T follicular helper cell (primary cell): Measurements from ENCODE around the gene IRGQ.
A peak's percentile ranks its signal among the peaks of the same experiment; 100 is the strongest.
"Not testable (repeated sequence)": the region's sequence is repeated elsewhere in the genome, so short reads cannot be mapped to it uniquely, and the experiment has no call there.

ENCODE experiments used
- DNase-seq: peaks from one replicate; pipeline ENCODE4 v3.0.0-alpha.2; 2020; ENCODE audit warnings: low read depth

Gene IRGQ

GRCh38 chr19:43623889-43624670 is 28.1 kb upstream of the IRGQ start:
- no peak for DNase-seq

- DNase-seq: no peak
Observed at GRCh38 chr19:43622956-43623355, 27.0 kb upstream of the IRGQ start.

GRCh38 chr19:43622070-43622469 is 26.1 kb upstream of the IRGQ start:
- DNase-seq: no peak

GRCh38 chr19:43620061-43621001 is 24.4 kb upstream of the IRGQ start:
- DNase-seq: peak; percentile 74

- DNase-seq: peak; percentile 77
Observed at GRCh38 chr19:43619262-43620060, 23.5 kb upstream of the IRGQ start, which contains the start of gene ZNF428. Gene ZNF428, minus strand, starts transcription at chr19:43619629. Its CDS starts 5,325 bp downstream, at chr19:43614304.

- DNase-seq: no peak
Observed at GRCh38 chr19:43618921-43619261, 23.0 kb upstream of the IRGQ start.

- DNase-seq: no peak
Observed at GRCh38 chr19:43616954-43617353, 21.0 kb upstream of the IRGQ start.

GRCh38 chr19:43616306-43616705 is 20.4 kb upstream of the IRGQ start:
- no peak for DNase-seq

- no peak for DNase-seq
Observed at GRCh38 chr19:43612374-43612773, 16.4 kb upstream of the IRGQ start.

- DNase-seq: no peak
Observed at GRCh38 chr19:43611788-43612187, 15.9 kb upstream of the IRGQ start, which contains the start of gene SRRM5. Gene SRRM5, plus strand, starts transcription at chr19:43612088. Its CDS starts 34 bp downstream, at chr19:43612122.

GRCh38 chr19:43610493-43610892 is 14.6 kb upstream of the IRGQ start:
- no peak for DNase-seq

GRCh38 chr19:43609872-43610271 is 13.9 kb upstream of the IRGQ start:
- DNase-seq: no peak

GRCh38 chr19:43607238-43608205 is 11.6 kb upstream of the IRGQ start:
- DNase-seq: no peak

GRCh38 chr19:43606569-43607229 is 10.8 kb upstream of the IRGQ start:
- no peak for DNase-seq

GRCh38 chr19:43605875-43606568 is 10.1 kb upstream of the IRGQ start:
- DNase-seq: no peak

GRCh38 chr19:43600326-43600725 is 4.4 kb upstream of the IRGQ start:
- DNase-seq: not testable (repeated sequence)

GRCh38 chr19:43599635-43600295 is 3.8 kb upstream of the IRGQ start:
- no peak for DNase-seq

GRCh38 chr19:43598445-43599240 is 2.7 kb upstream of the IRGQ start:
- DNase-seq: no peak
